ELR (cell line): Measurements from ENCODE around the gene SERF2.

Experiments
- DNase-seq: peaks from one replicate; pipeline ENCODE4 v3.0.0-alpha.2; 2015; ENCODE audit warnings: low read depth

SERF2 gene

GRCh38 chr15:43791993-43792760 lies at the start of gene SERF2:
SERF2 (plus strand) TSS chr15:43792320; CDS start chr15:43792377, 57 bp downstream.
- peak; percentile 99 for DNase-seq

- peak; percentile 90 for DNase-seq
Measured at GRCh38 chr15:43746245-43746902, 45.7 kb upstream of the SERF2 start, which contains the start of gene PDIA3. PDIA3 (plus strand) TSS chr15:43746438; CDS start chr15:43746540, 102 bp downstream.

- peak; percentile 59 for DNase-seq
Measured at GRCh38 chr15:43746903-43747309, 45.2 kb upstream of the SERF2 start.

- peak; percentile 22 for DNase-seq
Measured at GRCh38 chr15:43748376-43748775, 43.7 kb upstream of the SERF2 start.

GRCh38 chr15:43749690-43750345 lies 42.3 kb upstream of the SERF2 start:
- no peak for DNase-seq

GRCh38 chr15:43751885-43752284 lies 40.2 kb upstream of the SERF2 start:
- DNase-seq, result no peak

GRCh38 chr15:43762824-43763223 lies 29.3 kb upstream of the SERF2 start:
- DNase-seq, result peak; percentile 6

GRCh38 chr15:43763819-43764446 lies 28.2 kb upstream of the SERF2 start:
- no peak for DNase-seq

- peak; percentile 75 for DNase-seq
Measured at GRCh38 chr15:43769584-43770228, 22.4 kb upstream of the SERF2 start.

GRCh38 chr15:43771816-43772215 lies 20.3 kb upstream of the SERF2 start:
- DNase-seq, result no peak

- no peak for DNase-seq
Measured at GRCh38 chr15:43772624-43773023, 19.5 kb upstream of the SERF2 start.

GRCh38 chr15:43774062-43774461 lies 18.1 kb upstream of the SERF2 start:
- no peak for DNase-seq

GRCh38 chr15:43775411-43775965 lies 16.6 kb upstream of the SERF2 start:
- DNase-seq, result peak; percentile 71

- no peak for DNase-seq
Measured at GRCh38 chr15:43776101-43776717, 15.9 kb upstream of the SERF2 start.

- DNase-seq, result peak; percentile 82
Measured at GRCh38 chr15:43776718-43777266, 15.3 kb upstream of the SERF2 start, which contains the start of gene ELL3. ELL3 (minus strand) TSS chr15:43776966; CDS start chr15:43776901, 65 bp downstream.

GRCh38 chr15:43777267-43777914 lies 14.7 kb upstream of the SERF2 start:
- DNase-seq, result peak; percentile 84

- DNase-seq, result no peak
Measured at GRCh38 chr15:43779016-43779415, 13.1 kb upstream of the SERF2 start.

GRCh38 chr15:43789409-43789808 lies 2.7 kb upstream of the SERF2 start:
- DNase-seq, result no peak

- DNase-seq, result peak; percentile 52
Measured at GRCh38 chr15:43792761-43793476, 799 bp downstream of the SERF2 start.
